Bronchial epithelial cell (primary cell): ENCODE results near the gene RFTN1. TPM values are rescaled to one million over a fixed set of nuclear protein-coding genes. Genes with fewer than 3 reads are reported as not detected.

Source experiments
- DNase-seq: peaks from one replicate; pipeline ENCODE4 v3.0.0-alpha.2; 2010; ENCODE audit warnings: low read depth
- FAIRE-seq: peaks from 2 replicates; lab custom pipeline; 2011; peaks lifted over from hg19 to GRCh38; lab: Jason Lieb, UNC
- H3K27me3 ChIP-seq: 2 replicates; pipeline ENCODE4 v1.5.1; 2011; ENCODE audit warnings: low read length; ENCODE audit not compliant: control insufficient read depth, insufficient read depth
- H3K36me3 ChIP-seq: 2 replicates; pipeline ENCODE4 v1.5.1; 2011; ENCODE audit warnings: low read length; ENCODE audit not compliant: control insufficient read depth, insufficient read depth
- H3K4me3 ChIP-seq: 2 replicates; pipeline ENCODE4 v1.5.1; 2011; ENCODE audit warnings: mild to moderate bottlenecking, low read depth, low read length, control low read depth
- total RNA-seq: library from RNA; depleted of rRNA; stranded (reverse); fragments of >200 nt; gene quantifications from 2 replicates; pipeline ENCODE4 v1.2.1, GENCODE V29; 2014
- TF ChIP-seq, protein P1 (sequence below): IDR thresholded peaks from 2 replicates; pipeline ENCODE4 v1.5.1; 2011; ENCODE audit warnings: mild to moderate bottlenecking, moderate library complexity, low read length, control low read depth, inconsistent platforms; ENCODE audit not compliant: insufficient read depth, severe bottlenecking

Gene RFTN1
- total RNA-seq, 1 donor from 2014 or later = 9.2 TPM

DNA sequence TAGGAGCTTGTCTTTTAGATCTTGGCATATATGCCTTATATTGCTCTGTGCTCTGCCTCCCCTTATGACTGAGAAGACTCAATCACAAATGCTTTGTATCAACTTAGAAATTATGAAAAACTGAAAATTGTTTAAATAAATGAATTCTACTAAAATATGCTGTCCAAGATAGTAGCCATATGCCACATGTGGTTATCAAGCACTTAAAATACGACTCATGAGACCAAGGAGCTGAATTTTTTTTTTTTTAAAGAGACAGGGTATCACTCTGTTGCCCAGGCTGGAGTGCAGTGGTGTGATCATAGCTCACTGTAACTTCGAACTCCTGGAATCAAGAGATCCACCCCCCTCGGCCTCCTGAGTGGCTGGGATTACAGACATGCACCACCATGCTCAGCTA is 118.3 kb downstream of the RFTN1 start:
- Histone ChIP-seq H3K4me3 (no peak overlapping the region), H3K27me3 (no peaks in the 10 kb centered on the region), H3K36me3 (peaks cover 1% of the 10 kb centered on the region)
- FAIRE-seq = no peak
- TF ChIP-seq, protein P1, sequence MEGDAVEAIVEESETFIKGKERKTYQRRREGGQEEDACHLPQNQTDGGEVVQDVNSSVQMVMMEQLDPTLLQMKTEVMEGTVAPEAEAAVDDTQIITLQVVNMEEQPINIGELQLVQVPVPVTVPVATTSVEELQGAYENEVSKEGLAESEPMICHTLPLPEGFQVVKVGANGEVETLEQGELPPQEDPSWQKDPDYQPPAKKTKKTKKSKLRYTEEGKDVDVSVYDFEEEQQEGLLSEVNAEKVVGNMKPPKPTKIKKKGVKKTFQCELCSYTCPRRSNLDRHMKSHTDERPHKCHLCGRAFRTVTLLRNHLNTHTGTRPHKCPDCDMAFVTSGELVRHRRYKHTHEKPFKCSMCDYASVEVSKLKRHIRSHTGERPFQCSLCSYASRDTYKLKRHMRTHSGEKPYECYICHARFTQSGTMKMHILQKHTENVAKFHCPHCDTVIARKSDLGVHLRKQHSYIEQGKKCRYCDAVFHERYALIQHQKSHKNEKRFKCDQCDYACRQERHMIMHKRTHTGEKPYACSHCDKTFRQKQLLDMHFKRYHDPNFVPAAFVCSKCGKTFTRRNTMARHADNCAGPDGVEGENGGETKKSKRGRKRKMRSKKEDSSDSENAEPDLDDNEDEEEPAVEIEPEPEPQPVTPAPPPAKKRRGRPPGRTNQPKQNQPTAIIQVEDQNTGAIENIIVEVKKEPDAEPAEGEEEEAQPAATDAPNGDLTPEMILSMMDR = no peak
- no peak for DNase-seq

DNA sequence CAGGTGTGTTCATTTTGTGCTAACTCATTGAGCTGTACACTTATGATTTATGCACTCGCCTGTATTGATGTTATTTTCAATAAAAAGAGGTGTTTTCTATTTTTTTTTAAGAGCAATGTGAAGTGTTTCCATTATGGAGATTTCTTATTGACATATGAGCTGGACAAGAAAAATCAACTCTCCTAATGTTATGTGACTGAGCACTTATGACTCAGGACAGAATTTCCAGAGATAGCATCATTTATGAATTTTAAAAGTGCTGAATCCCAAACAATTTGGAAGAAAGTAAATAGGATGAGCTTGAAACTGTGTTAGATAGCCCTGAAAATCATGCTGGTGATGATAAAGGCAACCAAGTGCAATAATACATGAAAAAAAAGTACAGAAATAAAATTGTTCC is 118.9 kb downstream of the RFTN1 start:
- H3K27me3 ChIP-seq = no peaks in the 10 kb centered on the region
- DNase-seq = no peak
- TF ChIP-seq, protein P1 = no peak
- peaks cover 1% of the 10 kb centered on the region for H3K36me3 ChIP-seq
- H3K4me3 ChIP-seq = no peak overlapping the region
- no peak for FAIRE-seq

GRCh38 chr3:16392717-16393116 is 120.8 kb downstream of the RFTN1 start:
- TF ChIP-seq, protein P1 = no peak
- H3K36me3 ChIP-seq = no peaks in the 10 kb centered on the region
- no peaks in the 10 kb centered on the region for H3K27me3 ChIP-seq
- DNase-seq (no peak), FAIRE-seq (no peak)
- no peak overlapping the region for H3K4me3 ChIP-seq

DNA sequence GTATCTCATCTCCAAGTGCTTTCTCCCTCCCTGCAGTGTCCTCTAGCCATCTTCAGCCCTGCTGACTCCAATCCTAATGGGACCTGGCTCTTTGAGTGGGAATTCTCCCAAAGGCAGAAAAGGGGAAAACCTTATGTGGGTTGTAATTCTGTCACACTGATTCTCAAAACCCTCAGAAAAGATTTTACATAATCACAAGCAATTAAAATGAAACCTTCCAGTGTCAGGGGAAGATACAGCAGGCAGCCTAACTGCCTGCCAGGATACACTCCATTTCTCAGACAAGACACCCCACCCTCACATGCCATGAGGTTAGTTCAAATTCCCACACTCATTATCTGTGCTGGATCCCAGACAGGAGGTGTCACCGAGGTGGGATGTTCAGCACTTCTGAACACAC is 121.4 kb downstream of the RFTN1 start:
- no peak for FAIRE-seq
- no peak overlapping the region for H3K4me3 ChIP-seq
- H3K36me3 ChIP-seq = no peaks in the 10 kb centered on the region
- DNase-seq = no peak
- no peaks in the 10 kb centered on the region for H3K27me3 ChIP-seq
- TF ChIP-seq, protein P1 = no peak

GRCh38 chr3:16390581-16390980 is 122.9 kb downstream of the RFTN1 start:
- DNase-seq (no peak), FAIRE-seq (no peak)
- H3K36me3 ChIP-seq = no peaks in the 10 kb centered on the region
- no peak overlapping the region for H3K4me3 ChIP-seq
- TF ChIP-seq, protein P1 = no peak
- H3K27me3 ChIP-seq = no peaks in the 10 kb centered on the region

DNA sequence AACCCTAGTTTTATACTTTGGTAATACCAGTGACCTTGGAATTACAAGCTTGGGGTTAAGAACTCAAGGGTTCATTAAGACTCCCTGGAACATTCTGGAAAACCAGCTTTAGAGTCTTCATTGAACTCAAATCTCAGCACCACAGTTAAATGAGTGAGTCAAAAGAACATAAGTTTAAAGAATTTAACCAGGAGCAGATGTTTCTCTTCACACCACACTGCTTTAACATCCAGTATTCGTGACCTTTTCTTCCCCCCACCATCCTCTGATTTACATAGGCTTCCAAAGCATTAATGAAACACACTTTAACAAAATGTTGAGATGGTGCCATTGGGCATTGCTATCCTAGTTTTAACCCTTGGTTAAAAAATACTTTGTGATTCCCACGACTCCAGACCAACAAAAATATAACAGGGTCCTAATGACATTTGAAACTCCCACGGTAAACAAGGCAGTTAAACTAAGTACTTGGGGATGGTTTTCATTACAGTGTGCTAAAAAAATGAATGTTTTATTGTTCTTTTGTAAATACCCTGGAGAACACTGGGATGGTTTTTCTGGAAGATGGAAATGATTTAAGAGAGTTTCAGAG is 124.6 kb downstream of the RFTN1 start:
- Histone ChIP-seq H3K36me3 (no peaks in the 10 kb centered on the region), H3K27me3 (no peaks in the 10 kb centered on the region), H3K4me3 (no peak overlapping the region)
- DNase-seq (no peak), FAIRE-seq (no peak)
- TF ChIP-seq, protein P1 = no peak
